NCI-H1417 treated with DMSO at 0.1 percent for 48 hours (cell line): ENCODE measurements around the gene PHGDH.
A peak's percentile ranks its signal among the peaks of the same experiment; 100 is the strongest.
"Not testable (repeated sequence)": the region's sequence is repeated elsewhere in the genome, so short reads cannot be mapped to it uniquely, and the experiment has no call there.

Experiments used
- DNase-seq: peaks from one replicate; lab custom pipeline; 2025; lab: John Stamatoyannopoulos, UW

PHGDH gene

DNA sequence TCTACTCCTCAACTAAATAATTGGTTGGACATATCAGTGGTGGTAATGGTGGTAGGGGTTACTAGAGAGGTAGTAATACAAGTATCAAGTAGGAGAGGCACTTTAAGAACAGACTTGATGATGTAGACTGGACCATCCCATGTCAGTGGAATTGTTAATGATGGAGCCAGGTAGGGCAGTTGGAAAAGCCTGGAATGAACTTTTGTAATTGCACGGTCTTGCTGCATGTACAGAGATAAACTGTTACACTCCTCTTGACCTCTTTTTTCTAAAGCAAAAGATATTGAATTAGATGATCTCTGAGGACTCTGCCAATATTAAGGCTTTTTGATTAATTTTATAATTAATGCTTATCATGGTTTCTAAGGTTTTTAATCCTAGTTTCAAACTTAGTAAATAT is 51.2 kb downstream of the PHGDH start:
- no peak for DNase-seq

- DNase-seq: no peak
Observed at GRCh38 chr1:119764220-119764619, 52.5 kb downstream of the PHGDH start.

GRCh38 chr1:119766374-119766794 is 54.6 kb downstream of the PHGDH start:
- no peak for DNase-seq

DNA sequence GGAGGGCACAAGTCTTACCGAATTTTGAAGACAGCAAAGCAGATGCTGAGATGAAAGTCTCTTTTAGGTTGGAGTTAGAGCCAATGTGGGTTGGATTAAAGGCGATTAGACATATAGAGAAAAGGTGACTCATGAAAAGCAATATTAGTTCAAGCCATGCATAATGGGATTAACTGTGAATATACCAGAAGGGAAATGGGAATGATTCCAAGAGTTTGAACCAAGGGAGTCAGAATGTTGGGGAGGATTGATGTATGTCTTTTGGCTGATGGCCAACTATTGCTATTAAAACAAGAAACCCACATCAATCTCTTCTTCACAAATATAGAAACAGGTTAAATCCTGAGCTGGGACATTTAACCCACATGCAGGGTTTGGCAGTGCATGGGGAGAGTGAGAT is 55.8 kb downstream of the PHGDH start:
- DNase-seq: no peak

DNA sequence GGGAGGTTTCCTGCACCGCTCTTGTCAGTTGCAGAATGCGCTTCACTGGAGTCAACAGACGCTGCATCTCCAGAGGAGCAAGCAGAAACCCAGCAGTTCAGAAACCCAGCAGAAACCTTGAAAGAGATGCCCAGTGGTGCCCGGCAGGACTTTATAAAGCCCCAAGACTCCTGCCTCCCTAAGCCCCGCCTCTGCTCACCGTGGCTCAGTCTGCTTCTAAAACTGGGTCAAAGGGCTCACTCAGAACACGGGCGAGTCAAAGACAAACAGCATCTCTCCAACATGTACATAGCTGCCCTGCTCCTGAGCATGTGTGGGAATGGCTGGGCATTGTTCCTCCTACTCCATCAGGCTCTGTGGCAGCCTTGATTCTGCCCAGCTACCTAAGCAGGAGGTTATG is 57.0 kb downstream of the PHGDH start, which contains the start of gene HMGCS2:
HMGCS2 (minus strand) TSS at position 128 of the 400 bp plus-strand sequence; CDS start at position 67, 61 bp downstream.
- no peak for DNase-seq

GRCh38 chr1:119771016-119771415 is 59.3 kb downstream of the PHGDH start:
- no peak for DNase-seq

- no peak for DNase-seq
Observed at GRCh38 chr1:119771770-119772169, 60.0 kb downstream of the PHGDH start.

GRCh38 chr1:119772298-119772697 is 60.6 kb downstream of the PHGDH start:
- no peak for DNase-seq

- DNase-seq: peak; percentile 11
Observed at GRCh38 chr1:119773711-119774241, 62.0 kb downstream of the PHGDH start.

DNA sequence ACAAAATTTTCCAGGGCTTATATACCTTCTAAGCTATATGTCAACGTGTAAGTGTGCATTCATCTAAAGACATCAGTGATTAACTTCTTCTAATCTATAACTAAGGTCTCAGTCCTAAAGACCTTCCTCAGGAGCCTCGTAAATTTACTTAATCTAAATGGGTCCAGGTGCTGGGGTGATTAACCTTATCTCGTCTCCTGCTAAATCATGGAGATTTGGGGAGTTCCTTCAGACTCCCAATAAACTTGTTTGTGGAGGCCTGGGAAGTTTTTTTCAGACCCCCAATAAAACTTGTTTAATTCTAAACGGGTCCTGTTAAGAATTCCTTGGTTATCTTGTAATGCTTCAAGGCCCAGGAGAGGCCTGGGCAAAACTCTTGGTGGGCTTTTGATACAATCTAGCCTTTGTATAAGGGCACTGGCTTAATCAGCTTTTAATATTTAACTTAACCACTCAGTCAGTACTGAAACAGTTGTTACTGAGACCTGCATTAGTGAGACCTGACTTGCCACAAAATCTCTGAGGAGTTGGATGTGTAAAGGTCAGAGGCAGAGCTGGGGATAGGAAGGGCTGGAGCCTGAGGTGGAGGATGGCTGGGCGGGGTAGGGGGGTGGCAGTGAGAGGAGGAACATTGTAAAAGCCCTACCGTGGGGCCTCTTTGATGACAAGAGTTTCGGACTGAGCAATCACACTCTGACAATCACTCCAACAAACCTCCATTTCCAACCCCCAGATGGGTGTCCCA is 63.2 kb downstream of the PHGDH start:
- no peak for DNase-seq

DNA sequence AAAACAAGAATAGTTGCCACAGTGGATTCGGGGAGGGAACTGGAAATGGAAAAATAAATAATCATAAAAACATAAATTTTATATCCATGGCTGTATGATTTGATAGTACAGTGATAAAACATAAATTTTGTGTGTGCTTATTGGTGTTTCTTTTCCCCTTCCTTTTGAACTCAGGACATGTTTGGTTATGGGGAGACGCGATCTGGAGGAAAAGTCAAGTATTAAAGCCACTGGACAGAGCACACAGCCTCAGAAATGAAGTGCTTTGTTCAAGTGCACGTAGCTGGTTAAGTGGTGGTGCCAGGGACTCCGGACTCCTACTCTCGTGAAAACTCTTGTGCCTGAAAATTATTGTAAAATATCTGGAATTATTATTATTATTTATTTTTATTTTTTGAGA is 66.6 kb downstream of the PHGDH start:
- no peak for DNase-seq

- DNase-seq: no peak
Observed at GRCh38 chr1:119778886-119779560, 67.3 kb downstream of the PHGDH start.

DNA sequence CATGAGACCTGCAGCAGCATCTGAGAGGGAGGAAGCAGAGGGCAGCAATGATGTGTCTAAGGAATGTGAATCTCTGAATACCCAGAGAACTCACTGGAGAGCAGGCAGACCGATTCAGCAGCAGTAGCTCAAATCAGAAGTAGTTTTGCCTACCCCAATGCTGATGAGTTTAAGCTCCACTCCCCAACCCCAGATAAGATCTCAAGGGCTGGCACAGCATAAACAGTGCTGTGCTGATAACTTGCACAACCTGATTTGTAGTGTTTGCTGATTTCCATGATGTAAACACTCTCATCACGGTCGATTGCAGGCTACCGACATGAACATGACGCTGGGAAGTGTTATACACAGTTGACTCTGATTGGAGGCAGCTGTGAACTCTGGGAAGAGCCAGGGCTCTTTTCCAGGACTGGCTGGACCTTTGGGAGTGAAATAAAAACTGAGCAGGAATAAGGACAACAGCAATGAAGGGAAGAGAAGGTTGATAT is 68.2 kb downstream of the PHGDH start:
- no peak for DNase-seq

DNA sequence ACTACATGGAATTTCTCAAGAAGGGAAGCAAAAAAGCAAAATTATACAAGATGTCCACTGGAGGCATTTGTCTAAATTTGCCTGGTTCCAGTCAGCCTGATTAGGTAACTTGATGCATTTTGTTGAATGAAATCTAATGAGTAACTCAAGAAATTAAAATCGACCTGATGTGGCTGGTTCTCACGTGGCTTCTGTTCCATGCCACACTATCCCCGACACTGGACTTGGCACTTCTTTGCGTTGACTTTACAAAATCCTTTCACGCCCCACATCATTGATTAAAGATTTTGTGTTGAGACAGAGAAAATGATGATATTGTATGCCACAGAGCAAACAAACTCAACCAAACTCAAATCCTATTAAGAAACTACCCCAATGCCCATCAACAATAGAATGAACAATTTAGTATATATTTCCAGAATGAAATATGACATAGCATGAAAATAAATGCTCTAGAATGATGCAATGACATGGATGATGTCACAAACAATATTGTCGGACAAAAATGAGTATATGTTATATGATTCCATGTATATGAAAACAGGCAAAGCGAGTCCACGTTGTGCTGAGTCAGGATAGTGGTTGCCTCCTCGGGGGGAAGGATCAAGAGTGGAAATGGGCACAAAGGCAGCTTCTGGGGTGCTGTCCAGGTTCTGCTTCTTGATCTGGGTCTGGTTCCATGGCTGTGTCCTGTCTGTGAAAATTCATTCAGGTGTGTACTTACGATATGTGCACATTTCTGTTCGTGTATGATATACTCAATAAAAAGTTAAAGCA is 69.9 kb downstream of the PHGDH start:
- no peak for DNase-seq

DNA sequence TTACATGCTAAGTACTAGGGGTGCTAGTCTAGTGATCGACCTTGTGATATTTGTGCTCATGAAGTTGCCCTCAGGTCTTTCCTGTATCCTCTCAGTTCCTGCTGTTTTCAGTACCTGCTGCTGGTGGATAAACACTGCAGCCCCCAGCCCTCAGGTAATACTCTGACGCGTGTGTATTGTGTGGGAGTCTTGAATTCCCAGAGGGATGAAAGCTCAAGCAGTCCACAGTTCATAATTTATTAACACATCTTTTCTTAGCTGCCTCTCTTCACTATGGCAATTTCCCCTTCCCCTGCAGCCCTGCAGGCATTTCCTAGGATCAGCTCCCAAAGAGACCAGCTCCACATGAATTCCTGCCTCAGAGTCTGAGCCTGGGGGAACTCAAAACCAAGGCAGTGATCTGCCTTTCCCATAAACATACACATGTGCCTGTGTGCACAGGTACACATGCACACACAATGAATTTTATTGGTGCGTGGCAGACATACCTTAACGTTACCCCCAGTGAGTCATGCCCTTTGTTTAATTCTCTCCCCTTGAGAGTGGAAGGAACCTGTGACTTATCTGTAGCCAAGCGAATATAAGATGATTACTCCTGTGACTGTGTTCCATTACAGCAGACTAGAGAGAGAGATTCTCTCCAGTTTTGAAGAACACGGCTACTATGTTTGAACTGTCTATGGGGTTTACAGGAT is 71.0 kb downstream of the PHGDH start:
- DNase-seq: no peak

GRCh38 chr1:119783354-119784185 is 71.8 kb downstream of the PHGDH start:
- no peak for DNase-seq

DNA sequence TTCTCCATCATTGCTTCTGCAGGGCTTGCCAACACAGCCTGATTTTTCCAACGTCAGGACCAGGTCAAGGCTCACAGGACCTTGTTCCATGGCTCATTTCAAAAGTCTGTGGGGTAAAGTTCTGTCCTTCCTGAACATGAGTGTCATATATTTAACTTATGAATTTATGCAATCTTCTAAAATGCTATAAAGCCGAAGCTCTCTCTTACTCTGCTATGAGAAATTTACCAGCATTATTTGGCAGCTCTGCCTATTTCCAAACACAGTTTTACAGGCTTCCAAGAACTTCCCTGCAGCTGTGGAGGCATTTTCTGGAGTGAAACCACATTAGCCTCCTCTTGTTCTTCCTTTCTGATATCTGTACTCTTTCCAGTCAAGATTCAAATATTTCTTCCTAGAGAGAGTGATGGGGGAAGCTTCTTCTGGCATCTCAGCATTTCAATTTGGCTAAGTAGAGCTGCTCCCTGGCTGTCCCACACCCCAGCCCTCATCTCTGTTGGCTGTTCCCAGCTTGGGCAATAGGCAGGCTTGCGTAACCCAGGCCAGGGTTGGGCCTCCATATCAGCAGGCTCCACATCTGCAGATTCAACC is 72.6 kb downstream of the PHGDH start:
- DNase-seq: no peak

DNA sequence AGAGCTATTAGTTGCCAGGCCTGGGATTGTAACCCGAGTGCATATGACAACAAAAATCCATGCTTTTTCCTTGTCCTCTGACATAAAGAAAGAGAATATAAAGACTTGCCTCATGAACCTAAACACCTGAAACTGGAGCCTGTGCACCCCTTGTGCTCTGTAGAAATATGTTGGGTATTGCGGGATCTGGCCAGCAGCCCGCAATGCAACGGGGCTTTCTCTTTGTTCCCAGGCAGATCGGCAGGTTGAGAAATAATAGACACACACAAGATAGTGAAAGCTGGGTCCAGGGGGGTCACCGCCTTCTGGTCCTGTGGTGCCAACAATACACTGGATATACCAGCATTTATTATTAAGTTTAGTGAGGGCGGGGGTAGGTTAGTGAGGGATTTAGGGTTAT is 74.3 kb downstream of the PHGDH start:
- DNase-seq: not testable (repeated sequence)

DNA sequence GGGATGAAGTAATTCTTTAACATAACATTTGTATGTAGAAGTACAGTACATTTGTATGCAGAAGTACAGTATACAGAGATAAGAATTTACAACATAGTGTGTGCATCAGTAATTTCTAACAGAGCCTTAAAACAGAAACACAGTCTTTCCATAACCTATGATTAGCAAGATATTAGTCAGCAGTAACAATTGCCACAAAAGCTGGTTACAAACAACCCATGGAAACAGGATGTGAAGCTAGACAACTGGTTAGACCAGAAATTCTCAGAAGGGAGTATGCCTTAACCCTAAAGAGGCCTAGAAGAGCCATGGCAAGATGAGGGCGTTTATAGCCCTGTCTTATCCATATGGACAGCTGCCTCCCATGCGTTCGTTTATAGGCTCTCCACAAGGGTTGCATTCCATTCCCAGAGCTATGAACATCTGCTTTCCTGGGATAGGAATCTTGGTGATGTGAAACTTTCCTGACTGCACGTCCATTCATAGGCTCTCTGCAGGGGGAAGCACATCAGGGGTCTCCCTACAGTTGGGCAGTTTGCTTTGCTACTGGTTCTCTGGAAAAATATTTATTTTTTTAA is 74.8 kb downstream of the PHGDH start:
- DNase-seq: not testable (repeated sequence)

- no peak for DNase-seq
Observed at GRCh38 chr1:119787776-119788175, 76.0 kb downstream of the PHGDH start.
